HL-60 (cell line): Measurements from ENCODE around the gene LMF2.

Source experiments
- DNase-seq, 2 experiments: peaks; one replicate each; pipeline ENCODE4 v3.0.0-alpha.2; 2010 to 2020; ENCODE audit warnings: low read depth in 1 of 2, low spot score in 1 of 2
- H3K27ac ChIP-seq: fragments of 250-450 bp; sonication (Bioruptor Pico); replicated peaks from 2 replicates; pipeline ENCODE4 v1.5.1; 2020; ENCODE audit warnings: mild to moderate bottlenecking, moderate library complexity
- H3K27me3 ChIP-seq: fragments of 250-450 bp; sonication (Bioruptor Pico); 2 replicates; pipeline ENCODE4 v1.5.1; 2021; ENCODE audit warnings: mild to moderate bottlenecking, moderate library complexity; ENCODE audit not compliant: insufficient read depth, poor library complexity, severe bottlenecking
- H3K4me3 ChIP-seq: replicated peaks from 2 replicates; pipeline ENCODE4 v1.5.1; 2011; ENCODE audit warnings: mild to moderate bottlenecking, control low read depth, low read length; ENCODE audit not compliant: insufficient read depth
- CTCF ChIP-seq: IDR thresholded peaks from one replicate; pipeline ENCODE4 v1.5.1; 2011; ENCODE audit warnings: low read length, control low read depth, inconsistent platforms; ENCODE audit not compliant: insufficient read depth
- GABPA ChIP-seq: IDR thresholded peaks from 2 replicates; pipeline ENCODE4 v1.6.1; 2012; ENCODE audit warnings: low read depth
- POLR2AphosphoS5 ChIP-seq: IDR thresholded peaks from 2 replicates; pipeline ENCODE4 v1.6.1; 2012; ENCODE audit warnings: low read depth
- REST ChIP-seq: IDR thresholded peaks from 2 replicates; pipeline ENCODE4 v1.6.1; 2012; ENCODE audit warnings: low read depth; ENCODE audit not compliant: insufficient replicate concordance
- SPI1 ChIP-seq: IDR thresholded peaks from 2 replicates; pipeline ENCODE4 v1.6.1; 2012; ENCODE audit warnings: low read depth, mild to moderate bottlenecking, borderline replicate concordance

LMF2 gene

GRCh38 chr22:50461979-50462540 is 45.4 kb downstream of the LMF2 start:
- Histone ChIP-seq H3K27ac (no peak overlapping the region), H3K27me3 (no peaks in the 10 kb centered on the region), H3K4me3 (no peak overlapping the region)
- TF ChIP-seq CTCF (no peak), GABPA (no peak), REST (no peak)
- DNase-seq, result no peak

GRCh38 chr22:50461536-50461935 is 46.0 kb downstream of the LMF2 start:
- Histone ChIP-seq H3K27me3 (no peaks in the 10 kb centered on the region), H3K4me3 (no peak overlapping the region), H3K27ac (no peak overlapping the region)
- no peak for TF ChIP-seq REST
- no peak for TF ChIP-seq CTCF
- TF ChIP-seq GABPA, result no peak
- no peak for TF ChIP-seq POLR2AphosphoS5
- no peak for TF ChIP-seq SPI1
- DNase-seq, result no peak

GRCh38 chr22:50460938-50461337 is 46.6 kb downstream of the LMF2 start:
- Histone ChIP-seq H3K27ac (no peak overlapping the region), H3K27me3 (no peaks in the 10 kb centered on the region), H3K4me3 (no peak overlapping the region)
- no peak for DNase-seq
- TF ChIP-seq SPI1 (no peak), CTCF (no peak), GABPA (no peak), REST (no peak), POLR2AphosphoS5 (no peak)
